Spleen (tissue), 7 donors: ENCODE results near the gene OR2K2.

Experiments used
- POLR2A ChIP-seq, 3 donors: fragments of 450-650 bp; IDR thresholded peaks; one replicate each; pipeline ENCODE4 v1.5.1; 2017; ENCODE audit warnings: antibody characterized with exemption in 3 of 3, mild to moderate bottlenecking in 1 of 3
- POLR2AphosphoS5 ChIP-seq, 3 donors: sonication (generic); formaldehyde crosslinking; IDR thresholded peaks; one replicate each; pipeline ENCODE4 v1.5.1; 2017; ENCODE audit warnings: antibody characterized with exemption in 3 of 3
- TF ChIP-seq, protein P1 (sequence below), 11 experiments: fragments of 200-600 bp in 7 of 11; fragments of 450-650 bp in 4 of 11; sonication (generic) in 4 of 11; IDR thresholded peaks in 8 of 11; conservative IDR thresholded peaks in 3 of 11; 1 replicate in 7 of 11; 2 replicates in 4 of 11; pipeline versions ENCODE4 v1.4.0 to v1.8.0; 2016 to 2021; ENCODE audit warnings: antibody characterized with exemption in 11 of 11, inconsistent platforms in 4 of 11, mild to moderate bottlenecking in 1 of 11
- donor health status: DM: no; HTN: no; CAD: no; lungs with moderate emphysema.
- donor health status: DM: no; HTN: no; CAD: no.
- donor health status: DM: no; HTN: no; CAD: no.

GRCh38 chr9:111348821-111349271 lies 18.8 kb upstream of the OR2K2 start:
- TF ChIP-seq, protein P1, sequence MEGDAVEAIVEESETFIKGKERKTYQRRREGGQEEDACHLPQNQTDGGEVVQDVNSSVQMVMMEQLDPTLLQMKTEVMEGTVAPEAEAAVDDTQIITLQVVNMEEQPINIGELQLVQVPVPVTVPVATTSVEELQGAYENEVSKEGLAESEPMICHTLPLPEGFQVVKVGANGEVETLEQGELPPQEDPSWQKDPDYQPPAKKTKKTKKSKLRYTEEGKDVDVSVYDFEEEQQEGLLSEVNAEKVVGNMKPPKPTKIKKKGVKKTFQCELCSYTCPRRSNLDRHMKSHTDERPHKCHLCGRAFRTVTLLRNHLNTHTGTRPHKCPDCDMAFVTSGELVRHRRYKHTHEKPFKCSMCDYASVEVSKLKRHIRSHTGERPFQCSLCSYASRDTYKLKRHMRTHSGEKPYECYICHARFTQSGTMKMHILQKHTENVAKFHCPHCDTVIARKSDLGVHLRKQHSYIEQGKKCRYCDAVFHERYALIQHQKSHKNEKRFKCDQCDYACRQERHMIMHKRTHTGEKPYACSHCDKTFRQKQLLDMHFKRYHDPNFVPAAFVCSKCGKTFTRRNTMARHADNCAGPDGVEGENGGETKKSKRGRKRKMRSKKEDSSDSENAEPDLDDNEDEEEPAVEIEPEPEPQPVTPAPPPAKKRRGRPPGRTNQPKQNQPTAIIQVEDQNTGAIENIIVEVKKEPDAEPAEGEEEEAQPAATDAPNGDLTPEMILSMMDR (IDR thresholded peaks at IDR 0.05 in 8 of 11, conservative IDR thresholded peaks at IDR 0.05 in 3 of 11) = no peak
- TF ChIP-seq POLR2A (IDR thresholded peaks at IDR 0.05) (no peak), POLR2AphosphoS5 (IDR thresholded peaks at IDR 0.05) (no peak)
